HG03354 (cell line): ENCODE results near the gene CALML3.

Experiments used
- ATAC-seq: cut with Tn5 transposase; IDR thresholded peaks from one replicate; pipeline ENCODE4 v1.9.1; 2021; ENCODE audit warnings: mild to moderate bottlenecking; ENCODE audit not compliant: unreplicated experiment, poor library complexity, severe bottlenecking

Gene CALML3

DNA sequence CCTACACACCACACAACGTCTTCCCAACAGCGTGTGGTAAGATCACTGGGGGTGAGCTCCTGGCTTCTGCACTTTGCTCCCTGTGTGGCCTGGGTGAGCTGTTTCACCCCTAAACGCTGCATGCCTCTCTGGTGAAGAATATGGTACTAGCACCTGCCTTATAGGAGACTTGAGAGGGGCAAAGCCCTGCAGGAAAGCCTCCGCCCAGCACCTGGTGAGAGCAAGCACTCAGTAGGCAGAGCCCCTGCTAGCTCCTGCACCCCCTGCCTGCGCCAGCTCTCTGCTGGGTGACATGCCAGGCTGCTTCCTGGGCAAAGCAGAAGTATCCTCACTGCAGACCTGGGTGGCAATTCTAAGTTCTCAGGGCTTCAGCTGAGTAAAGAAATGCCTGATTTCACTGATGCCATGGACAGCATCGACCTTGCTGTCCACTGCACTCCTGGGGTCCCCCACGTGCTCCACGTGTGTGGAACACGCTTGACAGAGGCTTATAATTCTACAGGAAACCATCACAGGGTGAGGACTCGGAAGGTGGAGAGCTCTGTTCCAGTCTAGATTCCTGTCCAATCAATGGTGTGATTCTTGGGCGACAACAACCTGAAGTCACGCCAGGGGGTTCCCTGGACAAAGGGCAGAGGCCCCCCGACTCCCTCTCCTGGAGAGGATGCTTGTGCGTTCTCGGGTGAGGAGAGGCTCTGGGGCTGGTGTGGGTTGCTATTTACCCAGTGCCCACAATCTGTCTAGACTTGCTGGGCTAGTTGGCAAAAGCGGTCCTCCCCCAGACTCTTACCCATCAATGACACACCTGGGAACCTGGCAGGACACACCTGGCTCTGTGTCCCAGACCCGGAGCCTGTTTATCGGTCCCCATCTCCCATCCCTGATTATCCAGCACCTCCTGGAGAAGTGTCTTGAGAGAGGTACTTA lies 20.4 kb upstream of the CALML3 start:
- ATAC-seq, result no peak

DNA sequence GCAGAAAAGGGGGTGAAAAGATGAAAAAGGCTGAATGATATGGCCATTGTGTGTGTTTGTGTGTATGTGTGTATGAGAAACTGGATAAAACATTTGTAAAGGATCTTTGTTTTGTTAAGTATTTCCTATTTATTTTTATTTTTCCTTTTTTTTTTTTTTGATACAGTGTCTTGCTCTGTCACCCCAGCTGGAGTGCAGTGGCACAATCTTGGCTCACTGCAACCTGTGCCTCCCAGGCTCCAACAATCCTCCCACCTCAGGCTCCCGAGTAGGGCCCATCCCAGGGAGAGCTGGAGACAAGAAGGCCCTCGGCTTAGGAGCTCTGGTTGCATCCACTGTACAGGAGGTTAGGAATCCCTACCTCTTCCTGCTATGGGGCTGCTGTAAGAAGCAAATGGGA lies 18.5 kb upstream of the CALML3 start:
- no peak for ATAC-seq

DNA sequence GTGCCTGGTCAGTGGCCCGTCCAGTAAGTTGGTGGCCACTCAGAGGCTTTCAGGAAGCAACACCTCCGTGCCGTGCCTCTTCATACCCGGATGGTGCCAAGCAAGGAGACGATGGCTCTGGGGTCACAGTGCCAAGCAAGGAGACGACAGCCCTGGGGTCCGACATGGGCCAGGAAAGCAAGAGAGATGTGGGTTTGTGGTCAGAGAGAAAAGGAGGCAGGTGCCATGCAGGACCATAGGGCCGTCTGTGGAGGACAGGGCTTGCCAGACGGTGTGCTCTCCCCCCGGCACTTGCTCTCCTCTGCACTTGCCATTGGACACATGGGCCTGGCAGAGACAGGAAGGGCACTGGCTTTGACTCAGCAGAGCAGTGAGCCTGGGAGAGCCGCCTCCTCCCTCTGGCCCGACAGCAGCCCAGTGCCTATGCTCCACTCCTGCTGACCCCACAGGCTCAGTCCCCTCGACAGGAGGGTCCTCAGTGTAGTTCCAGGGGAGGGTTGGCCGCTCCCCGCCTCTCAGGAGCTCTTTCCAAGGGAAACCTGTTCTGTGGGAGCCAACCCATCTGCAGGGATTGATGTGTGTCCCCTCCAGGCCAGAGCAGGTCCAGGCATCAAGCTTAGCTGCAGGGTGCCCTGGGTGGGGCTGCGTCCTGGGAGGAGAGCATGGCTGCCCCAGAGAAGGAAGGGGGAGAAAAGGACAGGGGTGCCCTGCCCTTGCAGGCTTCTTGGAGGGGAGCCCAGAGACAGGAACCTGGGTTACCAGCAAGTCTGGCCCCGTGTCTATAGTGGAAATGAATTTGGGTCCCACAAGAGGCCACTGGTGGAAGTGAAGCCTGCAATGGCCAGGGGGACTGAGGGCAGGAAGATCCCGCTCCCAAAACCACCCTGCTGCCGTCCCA lies 17.8 kb upstream of the CALML3 start:
- no peak for ATAC-seq

GRCh38 chr10:5507649-5508131 lies 17.1 kb upstream of the CALML3 start:
- no peak for ATAC-seq

GRCh38 chr10:5508161-5508604 lies 16.6 kb upstream of the CALML3 start:
- no peak for ATAC-seq

- ATAC-seq, result no peak
These were observed 16.0 kb upstream of the CALML3 start for GRCh38 chr10:5508786-5509185.

DNA sequence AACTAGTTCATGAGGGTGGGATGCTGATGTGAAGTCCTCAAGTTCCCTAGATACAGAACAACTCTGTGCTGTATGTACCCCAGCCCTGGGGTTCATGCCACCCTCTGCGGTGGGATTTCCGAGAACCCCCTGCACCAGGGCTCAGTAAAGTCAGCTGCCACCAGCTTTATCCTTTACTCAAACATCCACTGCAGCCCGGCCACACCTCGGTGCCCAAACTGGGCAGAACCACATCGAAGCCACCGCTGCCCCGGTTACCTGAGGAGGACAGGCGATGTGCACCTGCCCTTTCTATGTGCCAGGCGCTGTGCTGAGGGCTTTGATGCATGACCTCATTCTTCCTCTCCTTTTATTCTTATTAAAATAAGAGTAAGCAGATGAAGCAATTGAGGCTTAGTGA lies 15.5 kb upstream of the CALML3 start:
- ATAC-seq, result no peak

DNA sequence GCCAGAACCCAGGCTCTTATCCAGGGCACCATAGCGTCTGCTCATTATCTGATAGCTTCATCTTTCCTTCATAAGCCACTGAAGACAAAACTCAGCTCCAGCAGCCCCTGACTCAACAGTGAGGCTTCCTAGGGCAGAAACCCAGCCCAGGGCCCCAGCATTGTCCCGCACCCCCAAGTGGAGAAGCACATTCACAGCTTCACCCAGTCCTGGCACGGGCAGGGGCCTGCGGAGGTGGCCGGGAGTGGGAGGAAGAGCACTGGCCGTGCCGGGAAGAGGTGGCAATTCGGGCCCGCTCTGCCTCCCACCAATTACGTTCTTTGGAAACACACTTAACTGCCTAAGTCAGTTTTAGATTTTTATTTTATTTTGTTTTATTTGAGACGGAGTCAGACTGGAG lies 15.1 kb upstream of the CALML3 start:
- no peak for ATAC-seq

DNA sequence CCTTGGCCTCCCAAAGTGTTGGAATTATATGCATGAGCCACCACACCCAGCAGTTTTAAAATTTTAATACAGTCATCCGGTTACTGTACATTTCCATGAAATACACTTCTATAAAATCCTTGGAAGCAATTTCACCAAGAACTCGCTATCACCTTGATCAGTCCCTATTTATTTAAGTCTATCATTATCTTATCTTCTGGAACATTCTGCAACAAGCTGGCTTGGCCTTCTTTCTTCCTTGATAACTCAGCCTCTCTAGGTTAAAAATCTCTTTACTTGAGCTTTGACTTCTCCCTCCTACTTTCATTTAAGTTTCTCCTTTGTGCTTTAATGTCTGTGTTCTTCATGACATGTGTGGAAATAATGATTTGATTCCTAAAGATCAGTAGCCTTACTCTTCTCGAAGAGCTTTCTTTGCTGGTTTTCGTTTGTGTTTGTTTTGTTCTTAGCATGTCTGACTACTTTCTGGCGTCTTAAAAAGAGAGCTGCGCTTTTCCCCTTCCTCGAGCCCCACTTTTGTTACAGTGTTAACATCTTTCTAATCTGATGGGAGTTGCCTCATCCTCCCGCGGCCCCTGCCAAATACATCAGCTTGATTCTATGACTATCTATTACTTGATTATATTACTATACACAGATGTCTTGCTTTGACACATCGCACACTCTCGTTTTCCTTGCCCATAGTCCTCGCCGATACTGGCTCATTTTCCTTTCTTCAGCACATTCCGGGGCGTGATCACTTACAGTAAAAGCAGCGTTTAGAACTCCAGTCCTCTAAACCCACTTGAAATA lies 14.3 kb upstream of the CALML3 start:
- ATAC-seq, result no peak

DNA sequence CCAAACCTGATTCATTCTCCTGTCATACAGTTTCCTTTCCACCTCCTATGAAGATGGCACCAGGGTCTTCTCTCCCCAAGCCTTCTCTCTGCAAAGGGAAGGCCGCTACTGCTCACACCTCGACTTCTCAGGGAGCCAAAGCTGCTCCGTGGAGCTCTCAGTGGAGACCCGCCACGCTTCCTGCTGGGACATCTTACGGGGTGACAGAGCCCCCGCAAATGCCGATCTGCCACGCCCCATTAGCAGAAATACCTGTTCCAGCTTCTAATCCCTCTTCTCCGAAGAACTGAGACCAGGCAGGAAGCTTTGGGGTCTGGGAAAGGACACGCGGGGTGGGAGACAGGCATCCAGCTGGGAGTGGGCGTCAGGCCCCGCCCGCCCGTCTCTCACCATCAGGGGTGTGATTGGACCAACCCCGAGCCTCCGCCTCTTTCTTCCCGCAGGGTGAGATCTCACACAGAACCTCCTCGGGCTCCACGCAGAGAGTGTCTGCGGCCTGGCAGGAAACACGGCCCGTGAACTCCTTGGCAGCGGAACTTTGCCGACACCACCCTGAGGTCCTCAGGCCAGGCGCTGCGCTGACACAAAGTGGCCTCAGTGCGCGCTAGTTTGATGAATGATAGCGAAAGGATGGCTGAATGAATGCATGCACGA lies 13.4 kb upstream of the CALML3 start:
- no peak for ATAC-seq

- no peak for ATAC-seq
These were observed 12.9 kb upstream of the CALML3 start for GRCh38 chr10:5511885-5512280.

DNA sequence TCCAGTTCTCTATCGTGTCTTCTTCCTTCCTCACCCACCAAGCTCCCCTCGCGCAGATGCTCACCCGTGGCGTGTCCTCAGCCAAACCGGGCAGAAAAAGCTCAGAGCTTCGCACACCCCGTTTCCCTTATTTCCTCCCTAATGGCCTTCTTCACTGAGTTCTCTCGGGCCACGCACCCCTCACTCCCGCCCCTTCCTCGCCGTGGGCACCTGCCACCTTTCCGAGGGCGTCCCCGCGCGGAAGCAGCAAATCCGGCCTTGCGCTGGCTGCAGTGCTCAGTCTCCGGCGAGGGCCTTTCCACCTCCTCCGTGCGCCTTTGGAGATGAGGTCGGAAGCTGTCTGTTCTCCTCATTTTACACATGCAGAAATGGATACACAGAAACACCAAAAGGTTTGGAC lies 12.4 kb upstream of the CALML3 start:
- no peak for ATAC-seq

GRCh38 chr10:5512881-5513612 lies 11.7 kb upstream of the CALML3 start:
- no peak for ATAC-seq

DNA sequence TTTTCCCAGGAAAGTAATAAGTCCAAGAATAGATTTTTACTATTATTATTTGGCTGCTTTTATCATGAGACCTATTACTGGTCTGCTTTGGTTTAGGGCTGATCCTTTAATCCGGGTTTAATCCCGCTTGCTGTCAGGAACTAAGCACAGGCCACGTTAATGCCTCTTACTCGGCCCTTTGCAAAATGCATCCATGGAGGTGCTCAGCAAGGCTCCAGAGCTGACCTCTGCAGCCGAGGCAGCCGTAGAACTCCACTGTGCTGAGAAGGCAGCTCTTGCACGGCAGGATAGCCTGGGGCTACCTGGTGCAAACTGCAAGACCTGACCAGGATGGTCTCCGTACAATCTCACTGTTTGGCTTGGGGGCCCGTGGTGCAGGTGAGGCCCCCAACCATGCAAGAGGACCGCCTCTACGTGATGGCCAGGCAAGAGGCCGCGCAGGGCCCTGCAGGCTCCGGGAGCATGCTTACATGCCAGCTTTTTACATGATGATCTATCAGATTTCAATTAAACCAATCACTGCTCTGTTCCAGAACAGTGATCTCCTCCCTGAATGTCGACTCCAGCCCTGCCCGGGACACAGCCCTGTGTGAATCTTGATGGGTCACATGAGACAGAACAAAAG lies 10.4 kb upstream of the CALML3 start:
- ATAC-seq, result no peak

DNA sequence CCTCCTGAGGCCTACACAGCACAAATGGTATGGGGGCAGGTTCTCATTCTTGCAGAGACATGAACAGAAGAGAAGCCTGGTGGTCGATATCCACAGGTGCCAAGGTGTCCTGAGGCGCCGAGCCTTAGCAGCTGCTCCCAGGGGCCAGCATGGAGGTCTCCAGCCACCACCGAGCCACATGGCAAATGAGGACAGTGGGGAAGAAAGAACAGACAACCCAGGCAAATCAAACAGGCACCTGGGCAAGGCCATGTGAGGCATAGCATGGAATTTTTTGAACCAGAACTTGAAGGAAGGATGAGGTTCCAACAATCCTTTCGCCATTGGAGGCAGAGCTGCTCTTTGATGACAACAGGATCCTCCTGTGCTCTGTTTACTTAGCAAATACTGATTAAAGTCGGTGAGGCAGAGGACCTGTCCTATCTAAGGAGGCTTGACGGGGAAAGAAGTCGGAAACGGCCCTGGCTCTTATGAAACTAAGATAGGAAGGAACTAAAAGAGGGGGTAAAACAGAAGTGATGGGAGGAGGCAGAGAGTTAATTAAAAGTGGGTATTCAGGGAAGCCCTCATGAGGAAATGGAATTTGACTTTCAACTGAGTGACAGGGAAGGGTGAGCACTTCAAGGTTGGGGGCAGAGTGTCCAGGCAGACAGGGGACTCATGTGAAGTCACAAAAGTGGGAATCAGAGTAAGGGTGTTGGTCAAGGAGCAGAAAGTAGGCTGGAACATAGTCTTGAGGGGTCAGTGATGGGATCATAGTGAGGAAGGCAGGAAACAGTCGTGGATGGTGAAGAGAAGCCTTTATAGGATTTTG lies 8.6 kb upstream of the CALML3 start:
- ATAC-seq, result no peak

- no peak for ATAC-seq
These were observed 7.2 kb upstream of the CALML3 start for GRCh38 chr10:5517546-5517945.

- no peak for ATAC-seq
These were observed 6.6 kb upstream of the CALML3 start for GRCh38 chr10:5518143-5518542.
